GM21390 (cell line): ENCODE results near the gene IFNGR1.

ENCODE experiments used
- ATAC-seq: cut with Tn5 transposase; IDR thresholded peaks from one replicate; pipeline ENCODE4 v1.9.1; 2021; ENCODE audit not compliant: unreplicated experiment

The IFNGR1 gene

DNA sequence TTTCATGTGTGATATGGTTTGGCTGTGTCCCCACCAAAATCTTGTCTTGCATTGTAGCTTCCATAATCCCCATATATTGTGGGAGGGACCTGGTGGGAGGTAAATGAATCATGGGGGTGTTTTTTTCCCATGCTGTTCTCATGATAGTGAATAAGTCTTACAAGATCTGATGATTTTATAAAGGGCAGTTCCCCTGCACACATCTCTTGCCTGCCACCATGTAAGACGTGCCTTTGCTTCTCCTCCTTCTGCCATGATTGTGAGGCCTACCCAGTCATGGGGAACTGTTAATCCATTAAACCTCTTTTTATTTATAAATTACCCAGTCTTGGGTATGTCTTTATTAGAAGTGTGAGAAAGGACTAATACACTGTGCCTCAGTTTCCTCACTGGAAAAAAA is 41.6 kb downstream of the IFNGR1 start:
- ATAC-seq = no peak

DNA sequence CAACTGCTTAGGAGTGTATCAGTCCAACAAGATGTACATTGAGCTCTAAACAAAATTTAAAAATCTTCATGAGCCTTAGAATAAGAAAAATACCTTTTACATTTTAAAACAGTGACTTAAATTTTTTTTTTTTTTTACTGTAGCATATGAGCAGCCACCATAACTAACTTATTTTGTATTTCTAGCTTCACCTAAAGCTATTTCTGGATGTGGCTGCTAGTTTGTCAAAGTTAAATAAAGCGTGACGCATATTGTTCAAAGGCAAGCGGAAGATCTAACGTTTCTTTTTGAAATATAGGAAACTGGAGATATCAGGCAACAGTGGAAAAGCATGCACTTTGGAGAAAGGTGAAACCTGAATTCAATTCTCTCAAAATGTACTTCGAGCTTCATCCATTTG is 42.5 kb downstream of the IFNGR1 start:
- no peak for ATAC-seq

- ATAC-seq = no peak
Measured at GRCh38 chr6:137175868-137176245, 43.3 kb downstream of the IFNGR1 start.

GRCh38 chr6:137175157-137175867 is 43.9 kb downstream of the IFNGR1 start:
- no peak for ATAC-seq

DNA sequence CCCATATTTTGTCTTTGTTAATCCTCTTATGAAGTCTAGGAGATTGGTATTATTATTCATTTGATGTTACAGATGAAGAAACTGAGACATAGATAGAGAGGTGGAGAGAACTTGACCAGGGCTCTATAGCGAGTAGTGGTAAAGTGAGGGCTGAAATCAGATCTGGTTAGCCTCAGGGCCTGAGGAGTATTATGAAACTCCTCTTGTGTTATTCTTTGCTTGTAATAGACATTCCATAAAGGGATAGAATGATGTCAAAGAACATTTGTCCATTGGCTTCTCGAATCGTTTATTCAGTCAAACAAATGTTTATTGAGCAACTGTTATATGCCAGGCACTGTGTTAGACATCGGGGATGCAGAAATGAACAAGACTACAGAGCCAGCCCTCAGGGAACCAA is 45.7 kb downstream of the IFNGR1 start, which contains the start of gene IL22RA2:
IL22RA2 (minus strand) TSS at position 144 of the 400 bp plus-strand sequence. CDS start 11,895 bp downstream, outside the sequence.
- ATAC-seq = no peak

DNA sequence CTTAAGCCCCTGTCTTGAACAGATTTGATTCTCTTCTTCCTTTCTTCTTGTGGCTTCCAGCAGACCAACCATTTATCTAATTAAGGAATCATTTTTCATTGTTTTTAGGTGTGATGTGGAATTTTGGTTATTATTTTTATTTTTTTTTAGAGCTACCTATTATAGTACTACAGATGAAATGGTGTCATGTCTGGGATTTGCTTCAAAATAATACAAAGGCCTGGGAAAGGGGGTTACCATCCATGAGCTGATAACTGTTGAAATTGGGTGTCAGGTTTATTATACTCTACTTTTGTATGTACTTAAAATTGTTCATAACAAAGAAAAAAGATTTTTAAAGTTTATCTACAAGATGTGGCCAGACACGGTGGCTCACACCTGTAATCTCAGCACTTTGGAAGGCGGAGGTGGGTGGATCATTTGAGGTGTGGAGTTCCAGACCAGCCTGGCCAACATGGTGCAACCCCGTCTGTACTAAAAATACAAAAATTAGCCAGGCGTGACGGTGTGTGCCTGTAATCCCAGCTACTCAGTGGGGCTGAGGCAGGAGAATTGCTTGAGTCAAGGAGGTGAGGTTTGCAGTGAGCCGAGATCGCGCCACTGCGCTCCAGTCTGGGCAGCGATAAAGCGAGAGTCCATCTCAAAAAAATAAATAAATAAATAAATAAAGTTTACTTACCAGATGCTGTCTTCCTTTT is 46.3 kb downstream of the IFNGR1 start:
- ATAC-seq = no peak

DNA sequence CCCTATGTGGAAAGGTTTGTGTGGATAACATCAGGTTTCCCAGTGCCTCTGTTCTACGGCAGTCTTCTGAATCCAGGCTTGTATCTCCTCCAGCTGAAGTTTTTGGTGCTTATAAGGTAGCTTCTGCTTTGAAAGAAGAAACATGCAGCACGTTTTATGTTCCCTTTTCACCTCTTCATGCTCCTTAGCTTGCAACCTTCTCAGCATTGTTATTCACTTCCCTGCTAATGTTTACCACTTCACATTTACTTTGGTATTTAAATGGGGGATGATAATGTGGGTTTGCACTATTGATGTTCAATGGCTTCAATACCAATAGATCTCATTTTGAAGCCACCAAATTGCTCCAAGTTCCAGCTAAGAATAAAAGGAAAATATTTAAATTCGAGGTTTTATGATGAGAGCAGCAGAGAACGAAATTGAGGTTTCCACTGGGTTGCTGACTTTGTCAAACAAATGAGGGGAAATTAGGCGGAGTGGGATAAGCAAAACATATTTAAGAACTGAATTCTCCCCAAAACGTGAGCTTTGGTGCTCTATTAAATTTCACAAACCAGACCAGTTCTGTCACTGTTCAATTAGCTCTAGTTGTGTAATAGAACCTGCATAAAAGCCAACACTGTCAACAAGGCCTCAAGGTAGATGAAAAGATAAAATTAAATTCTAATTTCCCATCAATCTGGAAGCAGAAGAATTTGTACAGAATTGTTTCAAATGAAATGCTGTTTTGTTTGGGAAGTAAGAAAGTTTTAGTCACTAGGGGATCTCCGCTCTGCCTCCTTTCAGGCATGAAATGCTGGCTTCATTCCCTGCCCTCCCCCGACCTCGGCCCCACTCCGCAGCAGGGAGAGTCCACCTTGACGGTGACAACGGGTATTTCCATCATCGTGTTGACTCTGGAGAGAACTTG is 47.1 kb downstream of the IFNGR1 start:
- peak; percentile 41 for ATAC-seq

GRCh38 chr6:137171053-137171374 is 48.2 kb downstream of the IFNGR1 start:
- no peak for ATAC-seq

- ATAC-seq = no peak
Measured at GRCh38 chr6:137170266-137171052, 48.7 kb downstream of the IFNGR1 start.

DNA sequence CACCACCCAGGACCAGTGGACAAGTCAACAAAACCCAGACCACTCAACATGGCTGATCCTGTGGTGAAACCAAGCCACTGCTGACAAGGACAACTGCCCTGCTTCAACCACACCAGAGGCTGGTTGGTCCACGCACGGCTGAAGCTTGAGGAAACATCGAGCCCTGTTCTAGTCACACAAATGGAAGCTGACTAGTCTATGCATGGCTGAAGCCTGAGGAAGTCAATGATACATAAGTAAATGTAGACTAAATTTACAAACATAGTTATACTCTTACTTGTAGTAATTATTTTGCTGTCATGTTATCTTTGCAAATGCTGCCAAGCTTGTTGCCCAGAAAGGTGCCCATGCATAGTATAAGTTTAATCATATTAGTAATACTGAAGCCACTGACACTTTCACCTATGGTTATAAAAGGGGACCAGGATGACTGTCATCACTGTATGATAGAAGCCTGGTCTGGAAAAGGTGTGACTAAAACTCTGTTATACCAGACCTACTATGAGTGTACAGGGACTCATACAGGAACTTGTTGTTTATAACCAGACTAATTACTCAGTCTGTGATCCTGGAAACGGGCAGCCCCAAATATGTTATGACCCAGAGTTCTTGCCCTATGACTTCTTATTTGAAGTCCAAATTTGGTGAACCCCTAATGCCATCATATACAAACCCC is 51.3 kb downstream of the IFNGR1 start:
- ATAC-seq = no peak

DNA sequence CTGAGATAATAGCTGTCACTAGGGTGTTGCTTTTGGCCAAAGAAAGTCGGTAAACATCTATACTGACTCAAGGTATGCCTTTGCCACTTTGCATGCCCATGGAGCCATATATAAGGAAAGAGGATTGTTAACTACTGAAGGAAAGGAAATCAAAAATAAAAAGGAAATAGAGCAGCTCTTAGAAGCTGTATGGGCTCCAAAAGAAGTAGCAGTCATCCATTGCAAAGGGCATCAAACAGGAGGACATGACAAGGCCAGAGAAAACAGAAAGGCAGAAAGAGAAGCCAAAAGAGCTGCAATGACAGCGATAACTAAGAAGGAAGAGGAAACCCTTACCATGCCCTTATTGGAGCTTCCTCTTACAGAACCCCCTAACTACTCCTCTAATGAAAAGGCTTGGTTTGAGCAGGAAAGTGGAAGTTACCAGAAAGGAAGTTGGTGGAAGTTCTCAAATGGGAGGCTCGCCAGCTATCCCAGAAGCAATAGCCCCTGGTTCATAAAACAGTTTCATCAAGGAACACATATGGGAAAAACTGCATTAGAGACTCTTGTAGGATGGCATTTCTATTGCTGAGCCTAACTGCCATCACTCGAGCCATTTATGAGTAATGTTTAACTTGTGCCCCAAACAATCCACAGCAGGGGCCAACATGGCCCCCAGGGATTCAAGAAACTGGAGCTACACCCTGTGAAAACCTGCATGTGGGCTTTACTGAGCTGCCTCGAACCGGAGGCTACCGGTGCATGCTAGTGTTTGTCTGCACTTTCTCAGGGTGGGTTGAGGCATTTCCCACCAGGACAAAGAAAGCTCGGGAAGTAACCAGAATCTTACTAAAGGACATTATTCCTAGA is 52.7 kb downstream of the IFNGR1 start:
- ATAC-seq = no peak

DNA sequence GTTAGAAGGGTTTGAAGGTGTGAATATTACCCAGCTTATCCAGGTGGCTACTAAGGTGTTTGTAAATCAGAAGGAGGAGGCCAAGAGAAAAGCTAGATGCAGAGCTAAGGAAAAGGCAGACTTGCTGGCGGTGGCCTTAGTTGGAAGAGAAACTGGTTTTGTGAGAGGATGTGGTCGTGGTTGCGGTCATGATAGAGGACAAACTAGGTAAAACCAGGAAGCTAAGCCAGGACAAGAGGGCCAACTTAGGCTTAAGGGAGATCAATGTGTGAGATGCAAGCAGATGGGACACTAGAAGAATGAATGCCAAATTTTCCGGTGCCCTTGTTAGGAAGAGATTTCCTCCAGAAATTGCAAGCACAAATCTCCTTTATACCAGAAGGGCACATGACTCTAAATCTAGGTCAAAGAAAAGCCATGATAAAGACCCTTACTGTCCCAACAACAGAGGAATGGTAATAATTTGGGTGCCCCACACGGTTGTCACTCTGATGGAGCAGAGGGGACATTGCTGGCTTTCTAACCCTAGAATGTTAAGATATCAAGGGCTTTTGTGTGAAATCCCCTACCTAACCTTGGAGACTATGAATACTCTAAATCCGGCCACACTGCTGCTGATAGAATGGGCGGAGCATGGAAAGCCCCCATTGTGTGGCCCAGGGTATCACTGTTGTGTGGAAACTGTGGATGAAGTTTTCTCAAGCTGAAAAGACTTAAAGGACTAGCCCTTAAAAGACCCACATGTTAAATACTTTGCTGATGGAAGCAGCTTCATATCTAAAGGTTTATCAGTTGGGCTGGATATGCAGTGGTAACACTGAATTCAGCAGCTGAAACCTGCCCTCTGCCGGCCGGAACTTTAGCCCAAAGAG is 53.6 kb downstream of the IFNGR1 start:
- ATAC-seq = peak; percentile 51

GRCh38 chr6:137163732-137164318 is 55.4 kb downstream of the IFNGR1 start:
- no peak for ATAC-seq

DNA sequence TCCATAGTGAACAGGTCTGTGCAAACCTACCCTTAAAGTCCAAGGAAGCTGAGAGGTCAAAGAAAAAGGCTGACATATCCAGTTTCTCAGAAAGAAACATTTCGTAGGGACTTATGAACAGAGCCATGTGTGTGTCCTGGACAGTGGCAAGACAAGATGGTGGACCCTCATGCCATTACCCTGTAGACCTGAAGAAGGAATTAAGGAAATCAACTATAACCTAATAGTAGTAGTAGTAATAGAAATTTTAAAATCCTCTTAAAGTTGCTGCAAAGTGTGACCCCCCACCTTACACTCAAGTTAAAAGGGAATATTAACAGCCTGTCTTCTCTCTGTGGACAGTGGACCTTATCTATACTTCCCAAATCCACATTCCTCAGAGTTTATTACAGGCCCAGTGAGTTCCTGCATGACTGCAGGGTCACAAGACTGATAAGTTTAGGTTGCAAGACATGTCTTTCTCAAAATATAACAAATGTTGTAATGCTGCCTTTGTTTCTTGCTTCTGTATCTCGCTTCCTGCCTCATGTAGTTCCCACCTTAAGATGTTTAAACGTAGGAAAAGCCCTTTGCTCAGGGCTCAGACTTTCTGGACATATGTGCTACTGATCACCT is 56.4 kb downstream of the IFNGR1 start:
- no peak for ATAC-seq

DNA sequence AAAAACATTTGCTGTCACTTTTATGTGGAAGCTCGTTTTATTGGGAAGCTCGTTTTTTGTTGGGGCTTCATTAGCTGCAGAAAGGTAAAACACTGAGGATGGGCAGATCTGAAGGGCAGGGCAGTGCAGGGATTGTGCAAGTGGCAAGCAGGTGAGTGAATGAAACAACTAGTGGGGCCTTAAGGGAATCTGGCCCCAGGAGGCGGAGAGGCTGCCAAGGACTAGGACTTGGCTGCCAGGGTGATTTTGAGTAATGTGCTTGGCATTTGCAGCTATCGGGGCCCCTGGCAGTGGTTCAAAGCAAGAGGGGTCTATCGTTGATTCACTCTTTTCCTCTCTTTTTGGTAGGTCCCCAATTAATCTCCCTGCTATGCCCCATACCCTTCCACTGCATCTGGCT is 57.2 kb downstream of the IFNGR1 start:
- ATAC-seq = no peak

GRCh38 chr6:137160763-137161162 is 58.4 kb downstream of the IFNGR1 start:
- ATAC-seq = no peak

GRCh38 chr6:137159912-137160311 is 59.3 kb downstream of the IFNGR1 start:
- no peak for ATAC-seq

DNA sequence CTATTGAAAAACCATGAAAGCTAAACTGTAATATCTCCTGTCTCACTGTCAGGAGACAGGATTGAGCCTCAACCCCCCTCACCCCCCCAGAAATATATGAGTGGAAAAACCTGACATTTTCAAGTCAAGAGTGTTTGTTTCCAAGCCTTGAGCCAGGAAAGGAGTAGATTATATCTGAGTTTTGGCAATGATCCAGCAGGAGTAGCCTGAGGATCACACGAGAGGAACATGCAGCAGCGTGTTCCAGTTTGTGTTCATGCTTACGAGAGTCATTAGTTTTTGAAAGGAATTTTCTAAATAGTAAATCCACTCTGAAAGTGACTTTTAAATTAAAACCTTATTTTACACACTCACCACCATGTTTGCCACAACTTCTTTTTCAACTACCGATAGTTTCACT is 61.6 kb downstream of the IFNGR1 start:
- no peak for ATAC-seq
